ENCODE data around the gene MED13L.

Gene MED13L

GRCh38 chr12:116123451-116124258 is 153.8 kb downstream of the MED13L start:
- no peak for FAIRE-seq

GRCh38 chr12:116122628-116123027 is 154.9 kb downstream of the MED13L start:
- FAIRE-seq, result no peak

GRCh38 chr12:116121453-116121871 is 156.0 kb downstream of the MED13L start:
- FAIRE-seq, result peak; percentile 94

GRCh38 chr12:116116650-116117424 is 160.7 kb downstream of the MED13L start:
- FAIRE-seq, result no peak

GRCh38 chr12:116113398-116114130 is 163.9 kb downstream of the MED13L start:
- no peak for FAIRE-seq

- no peak for FAIRE-seq
These were observed 170.6 kb downstream of the MED13L start for GRCh38 chr12:116106870-116107269.

- FAIRE-seq, result no peak
These were observed 173.2 kb downstream of the MED13L start for GRCh38 chr12:116104167-116104767.

GRCh38 chr12:116101991-116102390 is 175.5 kb downstream of the MED13L start:
- FAIRE-seq, result no peak

GRCh38 chr12:116099652-116100432 is 177.7 kb downstream of the MED13L start:
- no peak for FAIRE-seq

- FAIRE-seq, result no peak
These were observed 180.6 kb downstream of the MED13L start for GRCh38 chr12:116096874-116097273.

GRCh38 chr12:116094475-116094874 is 183.0 kb downstream of the MED13L start:
- no peak for FAIRE-seq

- peak; percentile 9 for FAIRE-seq
These were observed 183.6 kb downstream of the MED13L start for GRCh38 chr12:116093915-116094314.

GRCh38 chr12:116092776-116093175 is 184.7 kb downstream of the MED13L start:
- FAIRE-seq, result no peak

GRCh38 chr12:116092162-116092561 is 185.3 kb downstream of the MED13L start:
- FAIRE-seq, result no peak

GRCh38 chr12:116091579-116091978 is 185.9 kb downstream of the MED13L start:
- no peak for FAIRE-seq

GRCh38 chr12:116090516-116090915 is 187.0 kb downstream of the MED13L start:
- FAIRE-seq, result no peak

- FAIRE-seq, result no peak
These were observed 188.4 kb downstream of the MED13L start for GRCh38 chr12:116089080-116089479.

GRCh38 chr12:116087962-116088361 is 189.5 kb downstream of the MED13L start:
- no peak for FAIRE-seq

- no peak for FAIRE-seq
These were observed 190.1 kb downstream of the MED13L start for GRCh38 chr12:116087399-116087798.

GRCh38 chr12:116080415-116080814 is 197.1 kb downstream of the MED13L start:
- FAIRE-seq, result no peak

- FAIRE-seq, result no peak
These were observed 199.1 kb downstream of the MED13L start for GRCh38 chr12:116078396-116078795.

- no peak for FAIRE-seq
These were observed 200.1 kb downstream of the MED13L start for GRCh38 chr12:116077431-116077830.

Measured in A204.1 (cell line).